ENCODE data around the gene PPM1H. TPM values are rescaled to one million over a fixed set of nuclear protein-coding genes. Genes with fewer than 3 reads are reported as not detected.

PPM1H gene
- total RNA-seq, 1 donor from 2014 or later: 0.85 TPM

GRCh38 chr12:62803756-62804155 is 131.2 kb downstream of the PPM1H start:
- no peaks in the 10 kb centered on the region for H3K9me3 ChIP-seq
- TF ChIP-seq, protein P1, sequence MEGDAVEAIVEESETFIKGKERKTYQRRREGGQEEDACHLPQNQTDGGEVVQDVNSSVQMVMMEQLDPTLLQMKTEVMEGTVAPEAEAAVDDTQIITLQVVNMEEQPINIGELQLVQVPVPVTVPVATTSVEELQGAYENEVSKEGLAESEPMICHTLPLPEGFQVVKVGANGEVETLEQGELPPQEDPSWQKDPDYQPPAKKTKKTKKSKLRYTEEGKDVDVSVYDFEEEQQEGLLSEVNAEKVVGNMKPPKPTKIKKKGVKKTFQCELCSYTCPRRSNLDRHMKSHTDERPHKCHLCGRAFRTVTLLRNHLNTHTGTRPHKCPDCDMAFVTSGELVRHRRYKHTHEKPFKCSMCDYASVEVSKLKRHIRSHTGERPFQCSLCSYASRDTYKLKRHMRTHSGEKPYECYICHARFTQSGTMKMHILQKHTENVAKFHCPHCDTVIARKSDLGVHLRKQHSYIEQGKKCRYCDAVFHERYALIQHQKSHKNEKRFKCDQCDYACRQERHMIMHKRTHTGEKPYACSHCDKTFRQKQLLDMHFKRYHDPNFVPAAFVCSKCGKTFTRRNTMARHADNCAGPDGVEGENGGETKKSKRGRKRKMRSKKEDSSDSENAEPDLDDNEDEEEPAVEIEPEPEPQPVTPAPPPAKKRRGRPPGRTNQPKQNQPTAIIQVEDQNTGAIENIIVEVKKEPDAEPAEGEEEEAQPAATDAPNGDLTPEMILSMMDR (IDR thresholded peaks at IDR 0.05): no peak
- intact Hi-C loops (cut with DNase I): no loop called here
- DNase-seq (ENCODE audit: low spot score in 2 of 2): no peak
- no peaks in the 10 kb centered on the region for H3K27me3 ChIP-seq
- H3K4me3 ChIP-seq: no peak overlapping the region
- H3K36me3 ChIP-seq: peaks cover 0 to 3% of the 10 kb centered on the region in 2 donors
- H3K27ac ChIP-seq: no peak overlapping the region
- H3K4me1 ChIP-seq: no peaks in the 10 kb centered on the region

DNA sequence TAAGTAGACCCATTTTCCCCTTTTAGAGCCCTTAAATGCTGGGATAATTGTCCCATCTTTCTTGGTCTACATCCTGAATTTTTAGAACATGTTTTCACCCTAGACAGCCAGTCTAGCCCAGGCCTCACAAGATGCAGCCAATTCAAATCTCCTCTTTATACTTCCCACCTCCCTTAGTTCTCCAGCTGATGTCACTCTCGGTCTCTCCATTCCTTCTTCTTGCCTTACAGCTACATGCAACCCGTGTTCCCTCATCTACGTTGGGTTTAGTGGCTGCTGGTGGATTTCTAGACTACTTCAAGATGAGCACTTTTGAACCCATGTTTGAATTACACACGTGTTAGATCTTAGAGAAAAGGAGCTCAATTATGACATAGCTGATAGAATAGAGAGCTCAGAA is 132.0 kb downstream of the PPM1H start:
- H3K27me3 ChIP-seq: no peaks in the 10 kb centered on the region
- H3K27ac ChIP-seq: no peak overlapping the region
- H3K4me1 ChIP-seq: no peaks in the 10 kb centered on the region
- peaks cover 0 to 3% of the 10 kb centered on the region in 2 donors for H3K36me3 ChIP-seq
- intact Hi-C loops (cut with DNase I): no loop called here
- no peaks in the 10 kb centered on the region for H3K9me3 ChIP-seq
- TF ChIP-seq, protein P1 (IDR thresholded peaks at IDR 0.05): peak in 1 of 3 experiments; percentile 22
- DNase-seq (ENCODE audit: low spot score in 2 of 2): no peak
- no peak overlapping the region for H3K4me3 ChIP-seq

DNA sequence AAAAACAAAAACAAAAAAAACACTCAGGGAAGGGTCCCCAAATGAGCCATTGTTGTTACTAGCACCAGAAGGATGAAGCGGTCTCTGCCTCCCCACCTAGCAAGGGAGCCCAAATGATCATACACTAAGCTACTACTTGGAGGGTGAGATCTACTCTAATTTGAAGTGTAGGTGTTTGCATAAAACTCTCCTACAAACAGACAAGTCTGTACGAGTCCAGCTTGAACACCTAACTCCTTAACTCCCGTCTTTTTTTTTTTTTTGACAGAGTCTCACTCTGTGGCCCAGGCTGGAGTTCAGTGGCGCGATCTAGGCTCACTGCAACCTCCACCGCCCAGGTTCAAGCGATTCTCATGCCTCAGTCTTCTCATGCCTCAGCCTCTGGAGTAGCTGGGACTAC is 132.6 kb downstream of the PPM1H start:
- H3K27ac ChIP-seq: no peak overlapping the region
- TF ChIP-seq, protein P1 (IDR thresholded peaks at IDR 0.05): no peak
- no peaks in the 10 kb centered on the region for H3K27me3 ChIP-seq
- H3K36me3 ChIP-seq: peaks cover 0 to 3% of the 10 kb centered on the region in 2 donors
- intact Hi-C loops (cut with DNase I): no loop called here
- no peaks in the 10 kb centered on the region for H3K4me1 ChIP-seq
- no peak overlapping the region for H3K4me3 ChIP-seq
- no peak for DNase-seq (ENCODE audit: low spot score in 2 of 2)
- H3K9me3 ChIP-seq: no peaks in the 10 kb centered on the region

GRCh38 chr12:62801796-62802195 is 133.2 kb downstream of the PPM1H start:
- TF ChIP-seq, protein P1 (IDR thresholded peaks at IDR 0.05): no peak

DNA sequence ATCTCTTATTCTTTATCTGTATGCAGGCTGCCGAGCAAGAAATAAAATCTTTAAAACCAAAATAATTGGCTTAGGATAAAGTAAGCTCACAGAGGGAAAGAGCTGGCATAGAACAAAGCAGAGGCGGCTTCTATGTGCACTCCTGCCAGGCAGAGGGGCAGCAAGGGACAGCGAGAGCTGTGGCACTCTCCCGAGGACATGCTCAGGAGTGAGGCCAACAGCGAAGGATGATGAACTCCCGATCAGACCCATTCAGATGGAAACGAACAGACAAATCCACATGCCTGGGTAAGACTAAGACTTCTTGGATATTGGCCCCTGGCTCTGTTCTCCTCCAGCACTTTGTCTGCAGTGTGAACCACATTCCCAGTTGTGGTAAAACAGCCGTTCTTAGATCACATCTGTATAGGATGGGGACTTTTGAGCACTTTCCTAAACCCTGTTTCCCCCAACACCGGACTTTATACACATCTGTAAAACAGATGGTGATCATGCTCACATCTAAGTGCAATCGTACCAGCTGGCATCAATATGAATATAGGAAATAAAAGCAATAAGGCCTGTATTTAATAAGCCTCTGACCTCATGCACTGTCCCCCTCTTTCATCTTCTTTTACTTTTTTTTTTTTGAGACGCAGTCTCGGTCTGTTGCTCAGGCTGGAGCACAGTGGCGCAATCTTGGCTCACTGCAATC is 134.1 kb downstream of the PPM1H start:
- DNase-seq (ENCODE audit: low spot score in 2 of 2): no peak
- H3K4me1 ChIP-seq: no peaks in the 10 kb centered on the region
- no peak overlapping the region for H3K4me3 ChIP-seq
- peaks cover 0 to 3% of the 10 kb centered on the region in 2 donors for H3K36me3 ChIP-seq
- TF ChIP-seq, protein P1 (IDR thresholded peaks at IDR 0.05): no peak
- H3K27ac ChIP-seq: no peak overlapping the region
- intact Hi-C loops (cut with DNase I): loop anchor here (2.0 kb wide), 1 partner anchor 268 kb away; no protein-coding TSS in a partner anchor
- H3K27me3 ChIP-seq: no peaks in the 10 kb centered on the region
- H3K9me3 ChIP-seq: no peaks in the 10 kb centered on the region

More at GRCh38 chr12:62801796-62802195, 133.2 kb downstream of the PPM1H start:
- intact Hi-C loops (cut with DNase I): loop anchor here (2.0 kb wide), 1 partner anchor 267 kb away; no protein-coding TSS in a partner anchor
- Histone ChIP-seq H3K27me3 (no peaks in the 10 kb centered on the region), H3K9me3 (no peaks in the 10 kb centered on the region), H3K36me3 (peaks cover 0 to 3% of the 10 kb centered on the region in 2 donors), H3K27ac (no peak overlapping the region), H3K4me1 (no peaks in the 10 kb centered on the region), H3K4me3 (no peak overlapping the region)
- DNase-seq (ENCODE audit: low spot score in 2 of 2): no peak
